Measurements from ENCODE around the gene CDON. TPM values are rescaled to one million over a fixed set of nuclear protein-coding genes. Genes with fewer than 3 reads are reported as not detected.
"Not testable (repeated sequence)": the region's sequence is repeated elsewhere in the genome, so short reads cannot be mapped to it uniquely, and the experiment has no call there.

Gene CDON
- total RNA-seq, 1 donor from 2014 or later = 12.0 TPM

DNA sequence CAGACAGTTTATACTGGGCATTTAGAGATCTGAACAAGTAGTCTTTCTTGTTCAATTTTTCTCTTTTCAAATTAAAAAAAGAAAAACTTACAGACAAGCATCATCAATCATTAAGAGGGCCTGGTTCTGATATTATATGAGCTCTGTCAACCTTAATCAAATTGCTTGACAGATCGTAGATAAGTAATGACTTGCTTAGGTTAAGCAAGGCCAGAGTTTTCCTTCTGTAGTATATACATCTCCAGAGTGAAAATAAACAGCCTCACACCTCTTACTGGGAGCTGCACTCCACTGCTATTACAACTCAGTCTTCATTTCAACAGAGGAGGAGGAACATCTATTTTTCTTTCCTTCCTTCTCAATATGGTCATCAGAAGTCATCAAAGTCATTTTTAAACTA lies 13.5 kb downstream of the CDON start:
- no peak for DNase-seq (ENCODE audit: low spot score)

- no peak for DNase-seq (ENCODE audit: low spot score)
These were observed 14.5 kb downstream of the CDON start for GRCh38 chr11:126048197-126048596.

DNA sequence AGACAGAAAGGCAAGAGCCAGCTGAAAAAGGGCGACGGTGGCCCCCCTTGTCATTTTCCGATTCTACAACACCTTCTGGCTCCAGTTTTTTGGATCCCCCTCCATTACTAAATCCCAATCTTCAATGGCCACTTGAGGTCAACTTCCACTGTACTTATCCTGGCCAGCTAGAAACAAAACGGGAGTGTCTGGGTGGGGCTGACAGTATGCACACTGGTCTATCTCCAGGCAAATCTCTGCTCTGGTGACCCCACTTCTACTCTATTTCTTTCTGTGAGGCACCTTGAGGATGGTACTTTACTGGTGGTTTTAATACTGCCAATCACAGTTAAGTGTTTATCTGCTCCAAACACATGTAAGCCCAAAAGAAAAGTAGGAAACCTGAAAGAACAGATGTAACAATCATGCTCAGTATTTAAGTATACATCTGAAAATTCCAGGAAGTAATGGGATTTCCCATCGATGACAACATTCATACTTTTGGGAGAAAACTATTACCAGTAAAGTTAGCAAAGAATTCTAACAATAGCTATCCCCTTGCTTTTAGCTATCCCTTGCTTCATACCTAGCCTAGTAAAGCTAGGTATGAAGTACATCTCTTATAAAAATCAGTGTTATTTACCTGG lies 16.0 kb downstream of the CDON start:
- no peak for DNase-seq (ENCODE audit: low spot score)

DNA sequence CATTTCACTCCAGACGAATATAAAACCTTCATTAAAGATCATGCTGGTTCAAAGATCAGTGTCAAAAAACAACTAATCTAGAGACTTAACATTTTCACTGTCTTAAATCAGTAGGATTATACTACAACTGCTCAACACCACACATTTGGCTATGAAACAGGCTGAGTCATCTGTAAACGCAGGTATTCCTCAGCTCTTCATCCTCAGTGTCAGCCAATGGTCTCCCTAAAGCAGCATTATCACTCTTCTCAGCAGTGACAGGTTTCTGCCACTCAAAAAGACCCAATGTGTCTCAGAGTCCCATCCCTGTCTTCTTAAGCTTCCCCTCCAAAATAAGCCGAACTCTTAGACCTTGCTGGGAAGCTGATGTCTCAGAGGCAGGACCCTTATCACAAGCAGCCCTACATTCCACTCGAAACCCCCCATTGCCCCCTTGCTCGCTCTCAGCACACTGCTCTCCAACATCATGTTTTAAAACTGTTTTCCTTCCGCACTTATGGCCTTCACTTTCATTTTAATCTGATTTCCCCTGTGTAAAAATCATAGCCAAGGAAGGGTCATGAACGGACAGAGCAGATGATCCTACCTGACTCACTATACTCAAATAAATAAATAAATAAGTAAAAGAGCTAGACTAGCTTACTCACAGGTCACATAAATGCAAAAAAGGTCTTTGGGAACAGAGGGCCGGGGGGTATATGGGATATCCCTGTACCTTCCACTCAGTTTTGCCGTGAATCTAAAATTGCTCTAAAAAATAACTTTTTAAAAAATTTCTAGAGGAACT lies 23.0 kb downstream of the CDON start:
- DNase-seq (ENCODE audit: low spot score) = no peak

DNA sequence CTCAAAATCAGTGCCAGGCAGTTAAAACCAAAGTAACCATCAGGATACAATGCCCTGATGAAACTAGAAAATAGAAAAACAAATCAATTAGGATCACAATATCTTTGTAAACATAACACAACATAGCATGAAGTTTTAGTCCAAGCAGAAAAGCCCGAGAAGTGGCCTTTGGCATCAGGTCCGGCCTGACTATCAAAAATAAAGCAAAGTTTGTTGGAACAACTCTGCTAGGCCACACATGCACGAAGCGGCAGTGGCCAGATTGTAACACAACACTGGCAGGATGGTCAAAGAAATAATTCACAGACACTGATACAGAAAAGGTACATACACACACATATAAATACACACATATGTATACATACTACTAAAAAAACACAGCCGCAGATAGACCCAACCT lies 26.9 kb downstream of the CDON start:
- DNase-seq (ENCODE audit: low spot score) = no peak

DNA sequence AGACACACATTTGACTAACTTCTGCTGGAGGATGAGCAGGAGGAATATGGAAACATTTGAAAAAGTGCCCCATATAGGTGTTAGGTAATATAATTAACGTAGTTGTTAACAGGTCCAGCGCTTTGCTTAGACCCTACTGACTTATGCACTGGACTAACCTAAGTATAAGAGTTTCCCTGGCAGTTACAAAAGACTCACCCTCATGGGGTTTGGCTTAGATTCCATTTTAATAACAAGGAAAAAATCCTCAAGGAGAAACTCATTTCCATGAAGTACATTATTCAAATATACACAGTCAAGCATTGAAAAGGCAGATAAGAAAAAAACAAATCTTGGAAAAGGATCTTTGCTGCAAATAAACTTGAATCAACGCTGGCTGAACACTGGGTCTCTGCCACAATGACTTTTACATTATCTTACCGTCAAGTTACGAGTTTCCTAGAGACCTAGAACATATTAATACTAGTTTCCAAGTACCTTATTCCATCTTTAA lies 27.7 kb downstream of the CDON start:
- DNase-seq (ENCODE audit: low spot score) = no peak

GRCh38 chr11:126034039-126034932 lies 28.4 kb downstream of the CDON start:
- no peak for DNase-seq (ENCODE audit: low spot score)

- no peak for DNase-seq (ENCODE audit: low spot score)
These were observed 30.3 kb downstream of the CDON start for GRCh38 chr11:126032375-126032774.

GRCh38 chr11:126029805-126030204 lies 32.9 kb downstream of the CDON start:
- no peak for DNase-seq (ENCODE audit: low spot score)

GRCh38 chr11:126029237-126029636 lies 33.4 kb downstream of the CDON start:
- no peak for DNase-seq (ENCODE audit: low spot score)

DNA sequence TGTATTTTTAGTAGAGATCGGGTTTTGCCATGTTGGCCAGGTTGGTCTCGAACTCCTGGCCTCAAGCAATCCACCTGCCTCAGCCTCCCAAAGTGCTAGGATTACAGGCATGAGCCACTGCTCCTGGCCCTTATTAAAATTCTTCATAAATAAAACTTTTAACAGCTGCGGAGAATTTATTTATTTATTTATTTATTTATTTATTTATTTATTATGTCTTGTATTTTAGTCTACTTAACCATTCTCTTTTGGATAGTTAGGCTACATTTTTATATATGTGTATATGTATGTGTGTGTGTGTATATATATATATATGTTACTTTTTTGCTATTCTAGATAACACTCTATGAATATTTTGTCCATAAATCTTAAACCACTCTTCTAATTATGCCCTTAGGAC lies 34.1 kb downstream of the CDON start:
- DNase-seq (ENCODE audit: low spot score) = not testable (repeated sequence)

GRCh38 chr11:126026579-126026978 lies 36.1 kb downstream of the CDON start:
- DNase-seq (ENCODE audit: low spot score) = no peak

DNA sequence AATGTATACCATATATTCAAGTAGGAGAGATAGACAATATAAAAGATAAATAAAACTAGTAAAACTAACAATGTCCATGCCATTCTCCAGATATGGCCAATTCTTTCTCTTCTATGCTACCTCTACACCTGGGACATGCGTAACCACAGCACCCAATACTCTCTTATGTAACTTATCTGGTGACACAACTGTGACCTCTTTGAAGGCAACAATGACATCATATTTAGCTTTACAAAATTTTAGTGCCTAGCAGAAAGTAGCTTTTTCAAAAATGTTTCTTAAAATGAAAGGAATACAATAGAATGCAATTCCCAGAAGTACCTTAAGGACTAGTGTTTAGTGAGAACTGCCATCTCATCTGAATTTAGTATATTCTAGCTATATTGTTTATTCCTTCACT lies 36.8 kb downstream of the CDON start:
- no peak for DNase-seq (ENCODE audit: low spot score)

DNA sequence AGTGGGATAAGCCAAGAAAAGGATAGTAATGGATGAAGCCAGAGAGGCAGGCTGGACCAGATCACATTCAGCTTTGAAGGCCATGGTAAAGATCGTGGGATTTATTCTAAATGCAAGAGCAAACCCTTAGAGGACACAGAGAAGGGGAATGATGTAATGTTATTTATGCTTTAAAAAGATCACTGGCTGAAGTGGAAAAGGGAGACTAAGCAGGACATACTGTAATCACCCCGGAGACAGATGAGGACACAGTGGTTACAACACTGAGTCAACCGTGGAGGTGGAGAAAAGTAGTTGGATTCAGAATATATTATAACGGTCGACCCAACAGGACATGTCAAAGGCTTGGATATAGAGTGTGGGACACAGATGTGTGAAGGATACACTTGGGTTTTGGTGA lies 38.5 kb downstream of the CDON start:
- DNase-seq (ENCODE audit: low spot score) = no peak

DNA sequence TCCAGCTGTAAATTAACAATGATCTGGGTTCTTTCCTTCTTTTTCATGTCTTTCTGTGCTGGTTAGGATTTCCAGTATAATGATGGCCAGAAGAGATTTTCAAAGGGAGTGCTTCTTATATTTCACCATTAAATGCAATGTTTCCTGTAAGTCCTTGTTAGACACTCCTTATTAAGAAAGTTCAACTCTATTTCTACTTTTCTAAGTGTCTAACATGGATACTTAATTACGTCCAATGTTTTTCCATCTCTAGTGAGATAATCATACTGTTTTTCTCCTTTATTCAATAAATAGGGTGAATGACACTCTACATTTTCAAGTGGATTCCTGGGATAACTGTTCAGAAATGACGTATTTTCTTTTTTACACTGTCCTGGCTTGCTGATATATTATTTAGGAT lies 49.8 kb downstream of the CDON start:
- DNase-seq (ENCODE audit: low spot score) = no peak

DNA sequence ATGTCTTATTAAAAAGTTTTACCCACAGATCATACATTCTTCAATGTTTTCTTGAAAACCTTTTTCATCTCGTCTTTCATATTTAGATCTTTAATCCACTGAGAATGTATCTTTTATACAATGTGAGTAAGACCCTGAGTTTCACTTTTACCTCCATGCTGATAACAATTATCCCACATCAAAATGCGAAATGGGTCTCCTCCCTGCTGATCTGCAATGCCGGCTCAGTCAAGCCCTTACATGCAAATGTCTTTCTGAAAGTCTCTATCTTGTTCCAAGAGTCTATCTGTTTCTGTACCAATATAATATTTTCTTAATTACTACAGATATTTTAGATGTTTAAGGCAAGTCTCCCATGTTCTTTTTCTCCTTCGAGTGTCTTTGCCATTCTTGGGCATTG lies 50.9 kb downstream of the CDON start:
- no peak for DNase-seq (ENCODE audit: low spot score)

DNA sequence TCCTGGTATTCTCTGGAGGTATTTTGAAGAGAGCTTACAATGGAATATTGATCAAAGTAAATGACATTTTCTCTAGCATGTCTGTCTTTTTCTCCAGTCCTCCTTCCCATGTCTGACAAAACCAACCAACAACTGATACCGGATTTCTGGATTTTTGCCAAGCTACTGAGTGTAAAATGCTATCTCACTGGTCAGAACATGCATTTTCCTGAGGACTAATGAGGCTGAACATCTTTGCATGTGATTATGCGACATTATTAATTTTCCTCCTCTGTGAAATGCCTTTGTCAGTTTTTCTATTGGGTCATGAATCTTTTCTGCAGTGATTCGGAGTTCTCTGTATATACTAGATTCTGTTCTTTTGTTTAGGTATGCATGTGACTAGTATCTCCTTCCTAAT lies 51.4 kb downstream of the CDON start:
- no peak for DNase-seq (ENCODE audit: low spot score)

- no peak for DNase-seq (ENCODE audit: low spot score)
These were observed 53.7 kb downstream of the CDON start for GRCh38 chr11:126008956-126009355.

- DNase-seq (ENCODE audit: low spot score) = no peak
These were observed 55.4 kb downstream of the CDON start for GRCh38 chr11:126007238-126007637.

DNA sequence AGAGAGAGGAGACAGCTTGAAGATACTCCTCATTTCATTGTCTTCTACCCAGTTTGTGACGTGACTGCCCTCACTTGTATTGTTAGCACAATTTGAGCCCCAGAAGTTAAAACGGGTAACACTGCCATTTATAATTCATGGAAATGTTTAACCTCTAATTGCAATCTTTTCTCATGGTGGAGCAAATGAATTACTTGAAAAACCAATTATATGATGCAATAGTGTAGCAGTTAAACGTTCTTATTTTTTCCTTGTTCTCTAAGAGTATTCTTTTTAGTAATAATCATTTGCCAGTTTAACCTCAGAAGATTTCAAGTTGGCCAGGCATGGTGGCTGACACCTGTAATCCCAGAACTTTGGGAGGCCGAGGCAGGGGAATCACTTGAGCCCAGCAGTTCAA lies 56.6 kb downstream of the CDON start:
- no peak for DNase-seq (ENCODE audit: low spot score)

DNA sequence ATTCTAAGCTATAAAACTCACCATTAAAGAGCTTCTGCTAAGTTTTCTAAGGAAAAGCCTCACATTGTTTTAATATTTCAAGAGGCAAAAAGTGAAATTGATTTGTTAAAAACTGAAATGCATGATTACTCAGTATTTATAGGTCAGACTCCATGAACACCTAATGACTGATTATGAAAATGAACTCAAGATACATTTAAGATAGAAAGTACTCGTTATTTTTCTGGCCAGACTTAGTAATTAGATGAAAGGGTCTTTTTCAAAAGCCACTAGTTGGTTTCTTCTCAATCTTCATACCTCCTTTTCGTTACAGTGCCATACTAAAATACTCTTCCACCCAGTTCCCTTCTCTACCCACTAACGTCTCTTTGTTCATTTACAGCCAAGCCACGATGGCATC lies 60.5 kb downstream of the CDON start:
- DNase-seq (ENCODE audit: low spot score) = no peak
